AG09319 (cell line): ENCODE measurements around the gene HCFC1R1.

ENCODE experiments used
- DNase-seq: peaks from one replicate; pipeline ENCODE4 v3.0.0-alpha.2; 2010; ENCODE audit warnings: low read depth; ENCODE audit errors: extremely low read depth
- CTCF ChIP-seq: IDR thresholded peaks from 2 replicates; pipeline ENCODE4 v1.5.1; 2011; ENCODE audit warnings: low read depth, mild to moderate bottlenecking, inconsistent platforms, low read length, moderate library complexity

HCFC1R1 gene

GRCh38 chr16:3022684-3023414 is 893 bp downstream of the HCFC1R1 start:
- no peak for TF ChIP-seq CTCF
- DNase-seq: no peak

- DNase-seq: peak; percentile 89
- no peak for TF ChIP-seq CTCF
These were observed 1.5 kb downstream of the HCFC1R1 start for GRCh38 chr16:3022208-3022683.

- DNase-seq: no peak
- peak; percentile 45 for TF ChIP-seq CTCF
These were observed 2.1 kb downstream of the HCFC1R1 start for GRCh38 chr16:3021449-3022207.

GRCh38 chr16:3020604-3021448 is 2.9 kb downstream of the HCFC1R1 start:
- peak; percentile 70 for DNase-seq

GRCh38 chr16:3020247-3020603 is 3.5 kb downstream of the HCFC1R1 start, which contains the start of gene TNFRSF12A:
Gene TNFRSF12A, plus strand, starts transcription at chr16:3020368. Its CDS starts 30 bp downstream, at chr16:3020398.
- DNase-seq: no peak
- TF ChIP-seq CTCF: no peak; the same call in 1 of the 2 replicates

More at GRCh38 chr16:3020604-3021448, 2.9 kb downstream of the HCFC1R1 start:
- no peak for TF ChIP-seq CTCF

- no peak for TF ChIP-seq CTCF
- no peak for DNase-seq
These were observed 4.0 kb downstream of the HCFC1R1 start for GRCh38 chr16:3019594-3020246.
